ENCODE results near the gene DHCR7.

Gene DHCR7

DNA sequence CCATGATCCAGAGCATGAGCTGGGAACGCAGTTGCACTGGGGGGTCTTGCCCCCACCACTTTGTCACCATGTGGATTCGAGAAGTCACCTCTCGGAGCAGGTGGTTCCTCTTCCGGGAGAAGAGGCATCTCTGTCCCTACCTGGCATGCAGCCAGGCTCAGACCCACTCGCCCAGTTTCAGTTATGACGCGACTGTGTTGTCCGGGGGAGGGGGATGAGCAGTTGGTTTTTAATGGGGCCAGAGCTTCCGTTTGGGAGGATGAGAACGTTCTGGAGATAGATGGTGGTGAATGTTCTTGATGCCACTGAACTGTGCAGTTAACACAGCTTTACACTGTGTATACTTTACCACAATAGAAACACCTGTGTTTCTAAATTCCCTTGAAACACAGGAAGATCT, 41.5 kb downstream of the DHCR7 start:
- no peak for DNase-seq (ENCODE audit: low read depth)
- no peak overlapping the region for H3K4me3 ChIP-seq (ENCODE audit: low read depth, low read length)
- TF ChIP-seq CTCF (IDR thresholded peaks at IDR 0.05; ENCODE audit: insufficient read depth, low read depth, low read length, missing control alignments): no peak

- H3K4me3 ChIP-seq (ENCODE audit: low read depth, low read length): no peak overlapping the region
- TF ChIP-seq CTCF (IDR thresholded peaks at IDR 0.05; ENCODE audit: insufficient read depth, low read depth, low read length, missing control alignments): no peak
- no peak for DNase-seq (ENCODE audit: low read depth)
Measured at GRCh38 chr11:71404209-71404608, 44.0 kb downstream of the DHCR7 start.

DNA sequence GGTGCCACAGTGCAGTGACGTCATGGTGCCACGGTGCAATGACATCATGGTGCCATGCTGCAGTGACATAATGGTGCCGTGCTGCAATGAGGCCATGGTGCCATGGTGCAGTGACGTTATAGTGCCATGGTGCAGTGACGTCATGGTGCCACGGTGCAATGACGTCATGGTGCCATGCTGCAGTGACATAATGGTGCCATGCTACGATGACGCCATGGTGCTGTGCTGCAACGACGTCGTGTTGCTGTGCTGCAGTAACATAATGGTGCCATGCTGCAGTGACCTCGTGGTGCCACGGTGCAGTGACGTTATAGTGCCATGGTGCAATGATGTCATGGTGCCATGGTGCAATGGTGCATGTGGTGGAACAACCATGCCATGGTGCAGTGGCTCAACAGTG, 45.3 kb downstream of the DHCR7 start:
- no peak for TF ChIP-seq CTCF (IDR thresholded peaks at IDR 0.05; ENCODE audit: insufficient read depth, low read depth, low read length, missing control alignments)
- H3K4me3 ChIP-seq (ENCODE audit: low read depth, low read length): no peak overlapping the region

GRCh38 chr11:71400216-71400615, 48.0 kb downstream of the DHCR7 start:
- no peak overlapping the region for H3K4me3 ChIP-seq (ENCODE audit: low read depth, low read length)
- no peak for DNase-seq (ENCODE audit: low read depth)
- no peak for TF ChIP-seq CTCF (IDR thresholded peaks at IDR 0.05; ENCODE audit: insufficient read depth, low read depth, low read length, missing control alignments)

More for the DNA sequence above, 45.3 kb downstream of the DHCR7 start:
- no peak for DNase-seq (ENCODE audit: low read depth)

DNA sequence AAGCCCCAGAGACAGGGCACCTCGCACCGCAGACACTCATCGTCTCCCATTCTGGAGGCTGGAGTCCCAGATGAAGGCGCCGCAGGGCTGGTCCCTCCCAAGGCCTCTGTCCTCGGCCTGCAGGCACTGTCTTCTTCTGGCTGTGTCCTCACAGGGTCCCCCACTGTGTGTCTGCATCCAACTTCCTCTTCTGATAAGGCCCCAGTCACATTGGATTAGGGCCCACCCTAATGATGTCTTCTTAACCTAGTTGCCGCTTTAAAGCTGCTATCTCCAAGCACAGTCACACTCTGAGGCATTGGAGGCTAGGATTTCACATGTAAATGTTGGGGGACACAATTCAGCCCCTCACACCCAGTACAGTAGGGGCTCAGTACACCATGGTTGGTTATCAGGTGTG, 48.9 kb downstream of the DHCR7 start:
- no peak for DNase-seq (ENCODE audit: low read depth)
- TF ChIP-seq CTCF (IDR thresholded peaks at IDR 0.05; ENCODE audit: insufficient read depth, low read depth, low read length, missing control alignments): no peak
- H3K4me3 ChIP-seq (ENCODE audit: low read depth, low read length): no peak overlapping the region

- H3K4me3 ChIP-seq (ENCODE audit: low read depth, low read length): no peak overlapping the region
- no peak for TF ChIP-seq CTCF (IDR thresholded peaks at IDR 0.05; ENCODE audit: insufficient read depth, low read depth, low read length, missing control alignments)
- DNase-seq (ENCODE audit: low read depth): no peak
Measured at GRCh38 chr11:71397961-71398360, 50.2 kb downstream of the DHCR7 start.

DNA sequence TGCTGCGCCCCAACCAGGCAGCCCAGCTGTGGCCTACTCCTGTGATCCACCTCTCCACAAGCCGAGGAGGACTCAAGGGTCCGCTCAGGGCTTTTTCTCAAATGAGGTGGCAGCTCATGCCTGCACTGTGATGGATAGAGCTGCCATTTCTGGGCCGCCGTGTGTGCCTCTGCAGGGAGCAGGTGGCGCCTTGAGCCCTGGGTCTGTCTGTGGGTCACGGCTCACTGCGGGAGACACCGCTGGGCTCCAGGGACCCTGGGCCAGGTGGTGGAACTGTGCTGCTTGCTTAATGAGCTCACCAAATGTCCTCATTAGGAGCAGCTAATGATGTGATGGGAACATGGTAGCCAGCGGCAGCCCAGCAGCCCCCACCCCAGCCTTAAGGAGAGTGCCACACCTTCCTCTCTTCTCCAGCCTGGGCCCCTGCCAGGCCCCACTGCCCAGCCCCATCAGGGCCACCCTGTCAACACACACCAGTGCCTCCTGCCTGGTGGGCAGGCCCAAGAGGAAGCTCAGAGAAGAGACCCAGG, 50.8 kb downstream of the DHCR7 start:
- no peak overlapping the region for H3K4me3 ChIP-seq (ENCODE audit: low read depth, low read length)
- no peak for TF ChIP-seq CTCF (IDR thresholded peaks at IDR 0.05; ENCODE audit: insufficient read depth, low read depth, low read length, missing control alignments)
- no peak for DNase-seq (ENCODE audit: low read depth)

Data from GM12865 (cell line).